GM19468 (cell line): Measurements from ENCODE around the gene PPARG.
"Not testable (repeated sequence)": the region's sequence is repeated elsewhere in the genome, so short reads cannot be mapped to it uniquely, and the experiment has no call there.

Source experiments
- ATAC-seq: cut with Tn5 transposase; IDR thresholded peaks from one replicate; pipeline ENCODE4 v1.9.1; 2021; ENCODE audit warnings: mild to moderate bottlenecking, moderate library complexity, moderate number of reproducible peaks; ENCODE audit not compliant: unreplicated experiment; ENCODE audit errors: extremely low read depth

Gene PPARG

DNA sequence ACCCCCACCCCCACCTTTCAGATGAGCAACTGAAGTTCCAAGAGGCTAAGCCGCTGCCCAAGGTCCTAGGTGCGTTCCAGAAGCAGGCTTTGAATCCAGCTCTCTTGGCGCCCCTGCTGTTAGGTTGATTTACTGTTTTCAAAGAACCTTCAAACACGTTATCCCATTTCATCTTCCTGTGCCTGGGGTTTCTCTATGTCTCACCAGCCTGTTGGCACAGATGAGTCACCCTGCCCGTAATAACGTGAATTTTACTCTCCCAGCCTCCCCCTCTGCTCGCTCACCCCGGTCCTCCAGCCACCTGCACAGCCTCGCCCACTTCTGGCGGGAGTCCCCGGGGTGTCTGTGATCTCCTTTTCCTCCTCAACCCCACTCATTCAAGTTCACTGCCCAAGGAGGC lies 182.4 kb downstream of the PPARG start:
- ATAC-seq, result no peak

DNA sequence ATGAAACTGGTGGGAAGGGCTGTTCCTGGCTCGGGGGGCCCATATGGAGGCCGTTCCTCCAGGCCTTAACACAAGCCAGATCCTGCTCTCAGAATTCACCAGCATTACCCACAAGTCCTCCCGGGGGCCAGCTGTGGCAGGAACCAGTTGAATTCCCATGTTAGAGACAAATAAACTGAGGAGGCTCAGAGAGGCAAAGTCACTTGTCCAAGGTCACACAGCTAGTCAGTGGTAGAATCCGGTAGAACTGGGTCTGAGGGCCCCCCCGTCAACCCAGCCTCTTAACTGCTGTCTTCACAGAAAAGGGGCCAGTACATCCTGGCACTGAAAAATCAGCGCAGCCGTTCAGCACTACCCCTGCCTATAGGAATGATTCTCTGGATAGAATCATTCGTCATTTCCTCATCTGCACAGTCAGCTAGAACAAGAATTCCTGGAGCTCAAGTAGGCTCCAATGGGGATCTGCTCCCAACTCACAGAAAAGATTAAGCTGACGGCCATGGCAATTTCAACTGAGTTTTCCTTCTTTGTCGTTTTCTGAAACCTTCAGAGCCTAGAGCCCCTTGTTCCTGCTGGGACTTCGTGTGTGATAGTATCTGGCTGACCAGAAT lies 183.2 kb downstream of the PPARG start:
- ATAC-seq, result no peak

DNA sequence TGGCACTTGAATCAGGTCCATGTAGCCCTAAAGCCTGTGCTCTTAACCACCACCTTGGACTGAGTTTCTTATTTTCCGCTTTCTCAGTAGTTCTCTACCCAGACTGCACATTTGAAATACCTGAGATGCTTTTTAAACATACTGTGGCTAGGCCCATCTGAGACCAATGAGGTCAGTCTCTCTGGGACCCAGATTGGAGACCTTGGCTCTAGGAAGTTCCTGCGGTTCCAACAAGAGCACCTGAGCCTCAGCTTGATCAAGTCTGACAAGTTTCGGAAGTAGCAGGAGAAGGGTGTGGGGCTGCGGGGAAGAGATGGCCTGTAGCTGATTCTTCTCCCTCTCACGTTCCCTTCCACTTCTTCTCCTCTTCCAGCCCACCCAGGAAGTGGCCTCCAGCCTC lies 183.9 kb downstream of the PPARG start:
- no peak for ATAC-seq

DNA sequence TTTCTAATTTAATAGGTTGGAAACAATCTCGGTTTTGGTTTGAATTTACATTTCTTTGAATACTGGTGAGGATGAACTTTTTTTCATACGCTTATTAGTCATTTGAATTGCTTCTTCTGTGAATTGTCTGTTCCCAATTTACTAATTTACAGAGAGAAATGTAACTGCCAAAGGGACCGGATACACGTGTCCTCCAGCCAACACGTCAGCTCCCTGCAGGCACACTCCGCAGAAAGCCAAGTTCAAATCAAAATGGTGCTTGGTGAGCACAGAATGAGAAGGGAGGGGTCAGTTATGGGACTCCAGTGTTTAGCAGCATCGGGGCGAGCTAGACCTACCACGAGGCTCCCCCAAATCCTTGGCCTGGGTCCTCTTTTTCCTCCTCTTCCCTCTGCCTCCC lies 184.6 kb downstream of the PPARG start:
- no peak for ATAC-seq

DNA sequence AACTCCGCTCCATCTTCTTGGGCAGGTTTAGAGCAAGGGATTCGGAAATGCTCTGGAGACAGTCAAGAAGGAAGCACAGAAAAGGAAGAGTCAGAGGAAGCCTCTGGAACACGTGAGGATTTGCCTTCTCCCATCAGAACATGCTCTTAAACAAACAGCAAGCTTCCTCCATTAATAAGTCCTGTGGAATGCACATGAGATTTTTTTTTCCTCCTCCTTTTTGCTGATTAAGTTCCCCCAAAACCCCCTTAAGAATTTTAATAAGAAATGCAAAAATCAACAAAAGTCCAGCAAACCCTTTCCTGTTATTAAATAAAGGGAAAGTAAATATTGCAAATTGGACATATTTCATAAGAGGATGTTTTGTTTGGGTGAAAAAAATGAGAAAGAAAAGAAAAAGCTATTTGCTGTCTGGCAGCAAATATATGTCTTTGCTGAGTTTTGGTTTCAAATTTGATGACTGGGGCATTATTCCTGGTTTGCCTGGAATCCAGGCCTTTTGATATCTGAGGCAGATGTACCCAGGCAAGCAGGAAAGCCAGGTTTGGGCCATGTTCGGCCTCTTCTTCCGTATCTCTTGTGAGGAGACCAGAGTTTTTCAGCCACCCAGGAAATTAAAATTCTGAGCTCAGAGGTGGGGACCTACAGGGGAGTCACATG lies 187.5 kb downstream of the PPARG start:
- ATAC-seq, result no peak

DNA sequence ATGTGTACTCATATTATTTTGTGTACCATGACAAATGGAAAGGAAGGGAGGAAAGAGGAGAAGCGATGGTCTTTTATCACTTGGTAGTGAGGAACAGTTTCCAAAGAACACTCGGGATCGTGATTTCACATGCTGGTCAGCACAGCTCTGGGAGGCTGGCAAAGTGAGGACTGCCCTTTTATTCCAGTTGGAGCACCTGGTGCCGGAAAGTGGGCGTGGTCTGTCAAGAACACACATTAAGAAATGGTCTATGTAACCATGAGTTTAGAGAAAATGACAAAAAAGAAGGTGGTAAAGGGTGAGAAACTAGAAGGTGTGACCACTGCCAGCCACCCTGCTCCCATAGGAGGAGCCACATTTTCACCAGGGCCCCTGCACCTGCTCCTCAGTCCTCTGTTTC lies 188.4 kb downstream of the PPARG start:
- no peak for ATAC-seq

DNA sequence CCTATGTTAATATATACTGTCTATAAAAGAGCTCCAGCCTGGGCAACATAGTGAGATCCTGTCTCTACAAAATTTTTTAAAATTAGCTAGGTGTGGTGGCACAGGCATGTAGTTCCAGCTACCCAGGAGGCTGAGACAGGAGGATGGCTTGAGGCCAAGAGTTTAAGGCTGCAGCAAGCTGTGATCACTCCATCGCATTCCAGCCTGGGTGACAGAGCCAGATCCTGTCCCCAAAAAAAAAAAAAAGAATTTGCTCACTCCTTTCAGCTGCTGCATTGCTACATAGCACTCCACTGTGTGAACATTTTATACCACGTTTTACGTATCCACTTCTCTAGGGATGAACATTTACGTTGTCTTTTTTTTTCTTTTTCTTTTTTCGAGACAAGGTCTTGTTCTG lies 189.5 kb downstream of the PPARG start:
- ATAC-seq, result no peak

DNA sequence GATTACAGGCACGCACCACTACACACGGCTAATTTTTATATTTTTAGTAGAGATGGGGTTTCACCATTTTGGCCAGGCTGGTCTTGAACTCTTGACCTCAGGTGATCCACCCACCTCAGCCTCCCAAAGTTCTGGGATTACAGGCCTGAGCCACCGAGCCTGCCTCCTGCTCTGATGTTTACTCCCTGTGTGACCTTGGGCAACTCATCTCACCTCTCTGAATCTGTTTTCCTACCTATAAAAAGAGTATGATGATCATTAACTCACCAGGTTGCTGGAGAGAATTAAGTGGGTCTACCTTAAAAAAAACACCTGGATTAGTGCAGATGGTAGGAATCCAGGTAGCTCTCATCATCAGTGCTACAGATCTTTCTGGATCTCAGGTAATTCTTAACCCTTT lies 190.3 kb downstream of the PPARG start:
- not testable (repeated sequence) for ATAC-seq

DNA sequence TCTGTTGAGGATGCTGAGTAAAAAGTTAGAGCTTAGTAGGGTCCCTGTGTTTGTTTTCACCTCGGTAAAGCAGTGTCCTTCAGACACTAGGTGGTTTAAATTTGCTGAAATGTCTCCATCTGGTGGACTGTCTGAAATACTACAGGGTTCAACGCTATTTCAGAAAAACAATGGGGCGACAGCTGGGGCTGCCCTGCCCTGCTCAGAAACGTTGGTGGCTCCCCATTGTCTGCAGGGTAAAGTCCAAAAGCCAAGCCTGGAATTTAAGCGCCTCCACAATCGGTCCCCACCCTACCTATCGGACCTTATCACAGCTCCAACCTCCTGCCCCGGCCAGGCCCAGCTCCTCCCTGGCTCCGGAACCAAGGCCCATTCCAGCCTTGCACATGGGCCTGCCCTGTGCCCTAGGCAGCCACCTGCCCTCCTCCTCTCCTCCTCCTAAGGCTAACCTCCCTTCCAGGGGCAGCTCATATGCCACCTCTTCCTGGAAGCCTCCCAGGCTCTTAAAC lies 191.1 kb downstream of the PPARG start:
- no peak for ATAC-seq

DNA sequence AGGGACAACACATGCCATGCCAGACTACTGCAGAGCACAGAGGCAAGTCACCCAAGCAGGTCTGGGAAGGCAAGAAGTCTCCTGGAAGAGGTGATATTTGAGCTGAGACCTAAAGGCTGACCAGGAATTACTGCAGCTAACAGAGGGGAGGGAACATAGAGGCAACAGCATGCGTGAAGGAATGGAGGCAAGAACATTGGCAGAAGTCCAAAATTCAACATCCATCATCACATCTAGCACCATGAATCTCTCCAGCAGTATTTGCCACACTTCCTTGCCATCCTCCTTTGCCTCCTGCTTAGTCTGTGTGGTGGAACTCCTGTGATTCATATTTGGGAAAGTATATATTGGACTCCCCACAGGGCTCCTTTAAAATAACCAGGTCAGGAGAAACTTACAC lies 194.5 kb downstream of the PPARG start:
- ATAC-seq, result no peak

DNA sequence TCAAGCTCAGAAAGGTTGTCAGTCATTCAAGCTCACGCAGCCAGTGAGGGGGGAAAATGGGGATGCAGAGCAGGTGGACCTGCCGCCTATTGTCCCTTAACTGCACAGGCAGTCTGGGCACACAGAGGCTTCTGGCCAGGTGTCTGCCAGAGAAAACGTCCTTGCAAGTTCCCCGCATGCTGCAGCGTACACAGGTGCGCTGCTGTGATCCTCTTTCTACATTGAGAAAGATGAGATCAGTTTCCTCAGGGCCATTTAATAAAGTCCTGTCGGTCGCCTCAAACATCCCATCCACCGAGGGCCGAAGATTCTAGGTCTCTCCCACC lies 195.0 kb downstream of the PPARG start:
- ATAC-seq, result no peak
